ENCODE data around the gene APLF.
"Not testable (repeated sequence)": the region's sequence is repeated elsewhere in the genome, so short reads cannot be mapped to it uniquely, and the experiment has no call there.

Gene APLF

GRCh38 chr2:68594041-68594440 is 126.7 kb downstream of the APLF start:
- H3K27ac ChIP-seq (ENCODE audit: low read length): no peak overlapping the region
- no peak for DNase-seq

GRCh38 chr2:68594674-68595492 is 127.5 kb downstream of the APLF start:
- Histone ChIP-seq H3K36me3 (replicated peaks; ENCODE audit: insufficient read depth, low read length) (no peaks in the 10 kb centered on the region), H3K4me1 (ENCODE audit: low read length) (peaks cover 8% of the 10 kb centered on the region), H3K9ac (ENCODE audit: low read length) (peak overlapping the region; percentile 51), H3K4me2 (ENCODE audit: low read depth, low read length) (peak overlapping the region; percentile 81), H3F3A (ENCODE audit: insufficient read depth, low read length) (no peaks in the 10 kb centered on the region), H2AFZ (ENCODE audit: low read length) (peak overlapping the region; percentile 67), H3K27me3 (replicated peaks; ENCODE audit: insufficient read depth, low read length) (no peaks in the 10 kb centered on the region), H3K79me2 (ENCODE audit: low read length) (no peaks in the 10 kb centered on the region), H3K9me2 (replicated peaks; ENCODE audit: insufficient read depth, low read length) (no peaks in the 10 kb centered on the region), H4K20me1 (ENCODE audit: insufficient read depth, low read length) (no peaks in the 10 kb centered on the region), H3K4me3 (ENCODE audit: low read length) (peak overlapping the region; percentile 51), H3K27ac (ENCODE audit: low read length) (peak overlapping the region; percentile 51; the same call in 1 of the 2 replicates), H3K9me3 (replicated peaks; ENCODE audit: insufficient read depth, low read length) (no peaks in the 10 kb centered on the region)
- DNase-seq: peak; percentile 63
- TF ChIP-seq EZH2 (optimal IDR thresholded peaks at IDR 0.05; ENCODE audit: low read depth, low read length) (no peak), CTCF (IDR thresholded peaks at IDR 0.05; ENCODE audit: low read length) (peak; percentile 97)

More at GRCh38 chr2:68594041-68594440, 126.7 kb downstream of the APLF start:
- Histone ChIP-seq H3K9me2 (replicated peaks; ENCODE audit: insufficient read depth, low read length) (no peaks in the 10 kb centered on the region), H2AFZ (ENCODE audit: low read length) (peak overlapping the region; percentile 67), H4K20me1 (ENCODE audit: insufficient read depth, low read length) (no peaks in the 10 kb centered on the region), H3K36me3 (replicated peaks; ENCODE audit: insufficient read depth, low read length) (no peaks in the 10 kb centered on the region), H3K27me3 (replicated peaks; ENCODE audit: insufficient read depth, low read length) (no peaks in the 10 kb centered on the region), H3F3A (ENCODE audit: insufficient read depth, low read length) (no peaks in the 10 kb centered on the region), H3K4me1 (ENCODE audit: low read length) (peaks cover 8% of the 10 kb centered on the region), H3K9ac (ENCODE audit: low read length) (no peak overlapping the region), H3K79me2 (ENCODE audit: low read length) (no peaks in the 10 kb centered on the region), H3K4me3 (ENCODE audit: low read length) (no peak overlapping the region), H3K4me2 (ENCODE audit: low read depth, low read length) (peak overlapping the region; percentile 81; the same call in 1 of the 2 replicates), H3K9me3 (replicated peaks; ENCODE audit: insufficient read depth, low read length) (no peaks in the 10 kb centered on the region)
- TF ChIP-seq EZH2 (optimal IDR thresholded peaks at IDR 0.05; ENCODE audit: low read depth, low read length) (no peak), CTCF (IDR thresholded peaks at IDR 0.05; ENCODE audit: low read length) (no peak), EZH2phosphoT487 (IDR thresholded peaks at IDR 0.05; ENCODE audit: low read length) (no peak)

- not testable (repeated sequence) for H3K9me2 ChIP-seq (replicated peaks; ENCODE audit: insufficient read depth, low read length); H4K20me1 ChIP-seq (ENCODE audit: insufficient read depth, low read length); DNase-seq; H3K4me3 ChIP-seq (ENCODE audit: low read length); H3F3A ChIP-seq (ENCODE audit: insufficient read depth, low read length); H3K27me3 ChIP-seq (replicated peaks; ENCODE audit: insufficient read depth, low read length); H3K9me3 ChIP-seq (replicated peaks; ENCODE audit: insufficient read depth, low read length); H3K27ac ChIP-seq (ENCODE audit: low read length); H3K9ac ChIP-seq (ENCODE audit: low read length); H3K36me3 ChIP-seq (replicated peaks; ENCODE audit: insufficient read depth, low read length); H3K4me1 ChIP-seq (ENCODE audit: low read length); H3K79me2 ChIP-seq (ENCODE audit: low read length)
- Histone ChIP-seq H3K4me2 (ENCODE audit: low read depth, low read length) (peak overlapping the region; percentile 81; the same call in 1 of the 2 replicates), H2AFZ (ENCODE audit: low read length) (peak overlapping the region; percentile 67; the same call in 1 of the 2 replicates)
Observed at GRCh38 chr2:68595493-68595785, 128.1 kb downstream of the APLF start.

- H3K9ac ChIP-seq (ENCODE audit: low read length); H3K36me3 ChIP-seq (replicated peaks; ENCODE audit: insufficient read depth, low read length); H2AFZ ChIP-seq (ENCODE audit: low read length); H3F3A ChIP-seq (ENCODE audit: insufficient read depth, low read length); H3K4me2 ChIP-seq (ENCODE audit: low read depth, low read length); DNase-seq; H3K9me2 ChIP-seq (replicated peaks; ENCODE audit: insufficient read depth, low read length); H3K4me1 ChIP-seq (ENCODE audit: low read length); H3K4me3 ChIP-seq (ENCODE audit: low read length); H4K20me1 ChIP-seq (ENCODE audit: insufficient read depth, low read length); H3K79me2 ChIP-seq (ENCODE audit: low read length); H3K27ac ChIP-seq (ENCODE audit: low read length); H3K27me3 ChIP-seq (replicated peaks; ENCODE audit: insufficient read depth, low read length); H3K9me3 ChIP-seq (replicated peaks; ENCODE audit: insufficient read depth, low read length): not testable (repeated sequence)
Observed at GRCh38 chr2:68600495-68600894, 133.1 kb downstream of the APLF start.

Measured in MM.1S (cell line).